SU-DHL-6 (cell line): ENCODE data around the gene DHX38.

ENCODE experiments used
- EZH2phosphoT487 ChIP-seq: fragments of 200-600 bp; sonication (generic), shearing (Covaris generic); conservative IDR thresholded peaks from 2 replicates; pipeline ENCODE4 v1.6.1; 2018; ENCODE audit warnings: mild to moderate bottlenecking, antibody characterized with exemption, low read length, moderate library complexity, mixed read lengths
- TF ChIP-seq, protein P1 (sequence below): fragments of 200-600 bp; sonication (generic); IDR thresholded peaks from one replicate; pipeline ENCODE4 v1.5.1; 2017; ENCODE audit warnings: antibody characterized with exemption, mild to moderate bottlenecking, low read length, moderate library complexity; ENCODE audit not compliant: insufficient read depth, poor library complexity, severe bottlenecking

DNA sequence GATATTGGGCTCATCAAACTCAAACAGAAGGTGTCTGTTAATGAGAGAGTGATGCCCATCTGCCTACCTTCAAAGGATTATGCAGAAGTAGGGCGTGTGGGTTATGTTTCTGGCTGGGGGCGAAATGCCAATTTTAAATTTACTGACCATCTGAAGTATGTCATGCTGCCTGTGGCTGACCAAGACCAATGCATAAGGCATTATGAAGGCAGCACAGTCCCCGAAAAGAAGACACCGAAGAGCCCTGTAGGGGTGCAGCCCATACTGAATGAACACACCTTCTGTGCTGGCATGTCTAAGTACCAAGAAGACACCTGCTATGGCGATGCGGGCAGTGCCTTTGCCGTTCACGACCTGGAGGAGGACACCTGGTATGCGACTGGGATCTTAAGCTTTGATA lies 33.2 kb upstream of the DHX38 start:
- TF ChIP-seq, protein P1, sequence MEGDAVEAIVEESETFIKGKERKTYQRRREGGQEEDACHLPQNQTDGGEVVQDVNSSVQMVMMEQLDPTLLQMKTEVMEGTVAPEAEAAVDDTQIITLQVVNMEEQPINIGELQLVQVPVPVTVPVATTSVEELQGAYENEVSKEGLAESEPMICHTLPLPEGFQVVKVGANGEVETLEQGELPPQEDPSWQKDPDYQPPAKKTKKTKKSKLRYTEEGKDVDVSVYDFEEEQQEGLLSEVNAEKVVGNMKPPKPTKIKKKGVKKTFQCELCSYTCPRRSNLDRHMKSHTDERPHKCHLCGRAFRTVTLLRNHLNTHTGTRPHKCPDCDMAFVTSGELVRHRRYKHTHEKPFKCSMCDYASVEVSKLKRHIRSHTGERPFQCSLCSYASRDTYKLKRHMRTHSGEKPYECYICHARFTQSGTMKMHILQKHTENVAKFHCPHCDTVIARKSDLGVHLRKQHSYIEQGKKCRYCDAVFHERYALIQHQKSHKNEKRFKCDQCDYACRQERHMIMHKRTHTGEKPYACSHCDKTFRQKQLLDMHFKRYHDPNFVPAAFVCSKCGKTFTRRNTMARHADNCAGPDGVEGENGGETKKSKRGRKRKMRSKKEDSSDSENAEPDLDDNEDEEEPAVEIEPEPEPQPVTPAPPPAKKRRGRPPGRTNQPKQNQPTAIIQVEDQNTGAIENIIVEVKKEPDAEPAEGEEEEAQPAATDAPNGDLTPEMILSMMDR, result no peak
- TF ChIP-seq EZH2phosphoT487, result no peak
